ENCODE results near the gene KDM3B.

- no peak for TF ChIP-seq CTCF (conservative IDR thresholded peaks at IDR 0.05; ENCODE audit: low read length)
- TF ChIP-seq EZH2phosphoT487 (IDR thresholded peaks at IDR 0.05; ENCODE audit: borderline replicate concordance) = no peak
Measured at GRCh38 chr5:138466125-138466899, 113.8 kb downstream of the KDM3B start.
